Measurements from ENCODE around the gene CYP4V2.

CYP4V2 gene

DNA sequence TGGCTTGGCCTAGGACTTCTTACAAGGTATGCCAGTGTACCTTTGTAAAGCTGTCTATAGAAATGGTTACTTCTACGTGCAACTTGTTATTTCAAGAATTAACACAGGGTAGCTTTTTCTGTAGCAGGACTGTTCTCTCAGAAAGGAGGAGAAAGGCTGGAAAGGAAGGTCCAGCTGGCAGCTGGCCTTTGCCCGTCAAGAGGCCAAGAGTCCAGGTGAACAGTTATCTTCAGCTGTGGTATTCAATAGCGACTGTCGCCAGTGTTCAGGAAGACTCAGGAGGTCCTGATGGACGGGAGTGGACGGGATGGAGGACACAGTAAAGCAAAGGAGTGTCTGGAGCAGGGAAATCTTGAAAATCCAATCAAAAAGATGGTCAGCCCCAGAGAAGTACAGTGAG, 4.7 kb downstream of the CYP4V2 start:
- POLR2A ChIA-PET: no interaction called here
- DNase-seq (ENCODE audit: extremely low spot score): no peak
- TF ChIP-seq ARNT (IDR thresholded peaks at IDR 0.05): no peak
- no peak for TF ChIP-seq BHLHE40 (IDR thresholded peaks at IDR 0.05; ENCODE audit: borderline replicate concordance)
- TF ChIP-seq FOXM1 (IDR thresholded peaks at IDR 0.05; ENCODE audit: borderline replicate concordance): no peak
- TF ChIP-seq LEF1 (IDR thresholded peaks at IDR 0.05; ENCODE audit: borderline replicate concordance): no peak
- TF ChIP-seq, protein P1, sequence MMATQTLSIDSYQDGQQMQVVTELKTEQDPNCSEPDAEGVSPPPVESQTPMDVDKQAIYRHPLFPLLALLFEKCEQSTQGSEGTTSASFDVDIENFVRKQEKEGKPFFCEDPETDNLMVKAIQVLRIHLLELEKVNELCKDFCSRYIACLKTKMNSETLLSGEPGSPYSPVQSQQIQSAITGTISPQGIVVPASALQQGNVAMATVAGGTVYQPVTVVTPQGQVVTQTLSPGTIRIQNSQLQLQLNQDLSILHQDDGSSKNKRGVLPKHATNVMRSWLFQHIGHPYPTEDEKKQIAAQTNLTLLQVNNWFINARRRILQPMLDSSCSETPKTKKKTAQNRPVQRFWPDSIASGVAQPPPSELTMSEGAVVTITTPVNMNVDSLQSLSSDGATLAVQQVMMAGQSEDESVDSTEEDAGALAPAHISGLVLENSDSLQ (IDR thresholded peaks at IDR 0.05): no peak
- no peak for TF ChIP-seq ZNF384 (IDR thresholded peaks at IDR 0.05)
- no peak for TF ChIP-seq TARDBP (IDR thresholded peaks at IDR 0.05)
- TF ChIP-seq CTBP1 (IDR thresholded peaks at IDR 0.05; ENCODE audit: borderline replicate concordance): no peak
- no peak for TF ChIP-seq ELF4 (IDR thresholded peaks at IDR 0.05)
- TF ChIP-seq SP1 (IDR thresholded peaks at IDR 0.05): no peak
- TF ChIP-seq L3MBTL2 (conservative IDR thresholded peaks at IDR 0.05): no peak
- no peak for TF ChIP-seq HDGF (IDR thresholded peaks at IDR 0.05; ENCODE audit: borderline replicate concordance)
- CTCF ChIA-PET: no interaction called here

DNA sequence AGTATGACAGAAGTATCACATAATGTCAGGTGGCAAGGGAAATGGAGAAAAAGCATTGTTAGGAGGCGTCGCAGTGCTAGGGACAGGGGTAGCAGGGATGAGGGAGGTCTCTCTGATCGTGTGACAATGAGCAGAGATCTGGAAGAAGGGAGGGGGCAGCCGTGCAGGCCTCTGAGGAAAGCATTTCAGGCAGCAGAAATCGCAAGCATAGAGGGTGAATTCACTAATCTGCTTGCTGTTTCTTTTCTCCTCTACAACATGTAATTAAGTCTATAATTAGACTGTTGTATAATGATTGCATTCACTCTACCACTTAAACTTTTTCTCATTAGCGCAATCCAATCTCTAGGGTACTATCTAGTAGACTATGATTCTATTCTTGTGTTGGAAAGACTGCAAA, 9.1 kb downstream of the CYP4V2 start:
- POLR2A ChIA-PET: no interaction called here
- no peak for DNase-seq (ENCODE audit: extremely low spot score)
- CTCF ChIA-PET: no interaction called here
- no peak for TF ChIP-seq CTBP1 (IDR thresholded peaks at IDR 0.05; ENCODE audit: borderline replicate concordance)
- no peak for TF ChIP-seq NFRKB (IDR thresholded peaks at IDR 0.05)
- no peak for TF ChIP-seq SP1 (IDR thresholded peaks at IDR 0.05)
- TF ChIP-seq BHLHE40 (IDR thresholded peaks at IDR 0.05; ENCODE audit: borderline replicate concordance): no peak
- no peak for TF ChIP-seq ARNT (IDR thresholded peaks at IDR 0.05)
- TF ChIP-seq LEF1 (IDR thresholded peaks at IDR 0.05; ENCODE audit: borderline replicate concordance): no peak
- TF ChIP-seq HDGF (IDR thresholded peaks at IDR 0.05; ENCODE audit: borderline replicate concordance): no peak
- no peak for TF ChIP-seq TARDBP (IDR thresholded peaks at IDR 0.05)
- TF ChIP-seq FOXM1 (IDR thresholded peaks at IDR 0.05; ENCODE audit: borderline replicate concordance): no peak
- TF ChIP-seq FOXK2 (IDR thresholded peaks at IDR 0.05): no peak
- TF ChIP-seq L3MBTL2 (conservative IDR thresholded peaks at IDR 0.05): no peak
- no peak for TF ChIP-seq ZNF384 (IDR thresholded peaks at IDR 0.05)
- TF ChIP-seq FOXA1 (IDR thresholded peaks at IDR 0.05): no peak

DNA sequence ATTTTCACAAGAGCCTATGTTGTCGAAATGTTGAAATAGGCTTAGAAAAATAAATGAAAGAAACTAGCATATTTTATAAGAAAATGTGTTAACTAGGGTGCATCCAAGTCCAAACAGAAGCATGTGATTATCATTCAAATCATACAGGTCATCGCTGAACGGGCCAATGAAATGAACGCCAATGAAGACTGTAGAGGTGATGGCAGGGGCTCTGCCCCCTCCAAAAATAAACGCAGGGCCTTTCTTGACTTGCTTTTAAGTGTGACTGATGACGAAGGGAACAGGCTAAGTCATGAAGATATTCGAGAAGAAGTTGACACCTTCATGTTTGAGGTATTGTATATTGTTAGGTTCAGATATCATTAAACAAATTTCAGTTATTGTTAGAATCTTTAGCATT, 9.6 kb downstream of the CYP4V2 start:
- no peak for DNase-seq (ENCODE audit: extremely low spot score)
- POLR2A ChIA-PET: interaction anchor here (1.3 to 4.4 kb wide), 2 partner anchors 9 to 12 kb away, joined by 4 to 35 read pairs; partner anchors contain the start of gene CYP4V2
- CTCF ChIA-PET: interaction anchor here (1.6 kb wide), 1 partner anchor 10 kb away, joined by 7 read pairs; the partner anchor contains the start of gene CYP4V2
- TF ChIP-seq FOXM1 (IDR thresholded peaks at IDR 0.05; ENCODE audit: borderline replicate concordance) (no peak), SP1 (IDR thresholded peaks at IDR 0.05) (no peak), ELF4 (IDR thresholded peaks at IDR 0.05) (no peak), ZNF384 (IDR thresholded peaks at IDR 0.05) (no peak), FOXK2 (IDR thresholded peaks at IDR 0.05) (no peak), FOXA1 (IDR thresholded peaks at IDR 0.05) (no peak), L3MBTL2 (conservative IDR thresholded peaks at IDR 0.05) (no peak), NFRKB (IDR thresholded peaks at IDR 0.05) (no peak), BHLHE40 (IDR thresholded peaks at IDR 0.05; ENCODE audit: borderline replicate concordance) (no peak), TARDBP (IDR thresholded peaks at IDR 0.05) (no peak), LEF1 (IDR thresholded peaks at IDR 0.05; ENCODE audit: borderline replicate concordance) (no peak), HDGF (IDR thresholded peaks at IDR 0.05; ENCODE audit: borderline replicate concordance) (no peak), SUZ12 (IDR thresholded peaks at IDR 0.05) (no peak), CTBP1 (IDR thresholded peaks at IDR 0.05; ENCODE audit: borderline replicate concordance) (no peak), ARNT (IDR thresholded peaks at IDR 0.05) (no peak)
- TF ChIP-seq, protein P1 (IDR thresholded peaks at IDR 0.05): no peak

DNA sequence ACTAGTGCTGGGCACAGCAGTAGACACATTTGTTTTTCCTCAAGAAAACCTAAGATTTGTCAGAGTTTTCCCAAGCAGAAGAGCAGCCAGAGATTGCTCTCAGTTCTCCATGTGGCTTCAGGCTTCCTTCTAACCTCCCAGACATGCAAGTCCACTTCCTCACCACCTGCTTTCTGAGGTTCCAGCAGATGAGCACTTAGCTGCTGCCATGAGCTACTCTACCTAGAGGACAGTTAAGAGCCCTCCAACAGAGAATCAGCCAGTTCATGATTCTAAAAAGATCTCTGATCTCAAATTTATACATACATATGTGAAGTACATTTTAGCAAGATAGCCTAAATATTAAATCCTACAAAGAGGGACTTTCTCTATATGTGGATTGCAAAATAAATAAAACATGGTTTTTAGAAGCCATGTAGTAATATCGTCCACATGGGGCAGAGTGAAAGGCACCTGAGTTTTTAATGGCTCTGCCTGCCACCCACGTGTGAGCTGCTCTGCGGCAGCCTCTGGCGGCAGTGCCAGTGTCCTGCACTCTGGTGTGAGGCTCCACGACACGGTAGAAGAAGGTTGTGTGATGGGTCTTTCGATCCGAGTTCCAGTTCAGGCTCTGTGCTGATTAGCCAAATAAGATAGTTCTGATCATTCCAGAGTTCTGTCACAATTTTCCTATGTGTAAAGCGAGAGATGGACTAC, 10.3 kb downstream of the CYP4V2 start:
- peak; percentile 56 for DNase-seq (ENCODE audit: extremely low spot score)
- ChIA-PET CTCF (interaction anchor here (0.6 to 1.6 kb wide), 3 partner anchors 10 to 23 kb away, joined by 4 to 7 read pairs (median 4); partner anchors contain the start of gene CYP4V2), POLR2A (interaction anchor here (1.3 to 4.4 kb wide), 2 partner anchors 9 to 12 kb away, joined by 4 to 35 read pairs; partner anchors contain the start of gene CYP4V2)
- no peak for TF ChIP-seq TARDBP (IDR thresholded peaks at IDR 0.05)
- peak; percentile 68 for TF ChIP-seq L3MBTL2 (conservative IDR thresholded peaks at IDR 0.05)
- TF ChIP-seq FOXA1 (IDR thresholded peaks at IDR 0.05): no peak
- TF ChIP-seq ZNF384 (IDR thresholded peaks at IDR 0.05): no peak
- TF ChIP-seq HDGF (IDR thresholded peaks at IDR 0.05; ENCODE audit: borderline replicate concordance): no peak
- no peak for TF ChIP-seq ELF4 (IDR thresholded peaks at IDR 0.05)

DNA sequence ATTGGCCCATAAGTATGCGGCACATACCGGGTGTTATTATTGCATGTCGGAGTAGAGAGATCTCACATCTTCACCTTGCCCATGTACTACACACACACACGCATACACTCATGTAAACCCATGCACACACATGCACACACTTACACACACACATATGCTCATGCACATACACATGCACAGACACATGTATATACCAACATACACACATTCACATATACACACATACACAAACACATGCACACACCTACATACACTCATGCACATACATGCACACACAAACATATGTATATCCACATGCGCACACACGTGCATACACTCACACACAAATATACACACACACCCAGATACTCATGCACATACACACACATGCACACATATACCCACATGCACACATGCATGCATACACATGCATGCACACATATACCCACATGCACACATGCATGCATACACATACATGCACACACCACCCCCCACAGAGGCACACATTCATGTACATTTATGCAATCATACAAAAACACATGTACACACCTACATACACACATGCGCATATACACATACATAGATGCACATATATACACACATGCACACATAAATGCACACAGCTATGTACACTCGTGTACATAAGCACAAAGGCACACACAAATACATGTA, 11.2 kb downstream of the CYP4V2 start:
- ChIA-PET POLR2A (interaction anchor here (4.4 kb wide), 1 partner anchor 10 kb away, joined by 35 read pairs; the partner anchor contains the start of gene CYP4V2), CTCF (interaction anchor here (1.6 kb wide), 1 partner anchor 11 kb away, joined by 7 read pairs; the partner anchor contains the start of gene CYP4V2)
- no peak for DNase-seq (ENCODE audit: extremely low spot score)
- TF ChIP-seq HDGF (IDR thresholded peaks at IDR 0.05; ENCODE audit: borderline replicate concordance) (no peak), LEF1 (IDR thresholded peaks at IDR 0.05; ENCODE audit: borderline replicate concordance) (no peak), CTBP1 (IDR thresholded peaks at IDR 0.05; ENCODE audit: borderline replicate concordance) (no peak), SUZ12 (IDR thresholded peaks at IDR 0.05) (no peak), NFRKB (IDR thresholded peaks at IDR 0.05) (no peak), ELF4 (IDR thresholded peaks at IDR 0.05) (no peak), L3MBTL2 (conservative IDR thresholded peaks at IDR 0.05) (no peak), SP1 (IDR thresholded peaks at IDR 0.05) (no peak), FOXK2 (IDR thresholded peaks at IDR 0.05) (no peak)

DNA sequence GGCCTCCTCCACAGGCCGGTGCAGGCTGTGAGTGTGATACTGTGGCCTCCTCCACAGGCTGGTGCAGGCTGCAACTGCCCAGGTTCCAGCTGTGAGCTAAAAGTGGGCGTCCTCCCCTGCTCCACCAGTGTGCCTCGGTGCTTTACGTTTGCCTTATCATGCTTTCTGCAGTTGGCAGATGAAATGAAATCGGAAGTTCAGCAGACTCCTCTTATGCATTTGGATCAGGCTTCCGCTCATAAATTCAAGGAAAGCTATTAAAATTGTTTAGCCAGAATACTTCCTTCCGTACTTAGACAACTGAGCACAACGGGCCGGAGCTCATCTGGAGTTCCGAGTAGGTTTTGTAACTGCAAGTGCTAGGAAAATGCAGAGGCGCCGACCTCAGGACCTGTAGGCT, 12.0 kb downstream of the CYP4V2 start:
- DNase-seq (ENCODE audit: extremely low spot score): no peak
- ChIA-PET POLR2A (interaction anchor here (1.0 to 4.4 kb wide), 5 partner anchors 11 to 124 kb away, joined by 3 to 35 read pairs (median 4); partner anchors contain the start of gene CYP4V2), CTCF (interaction anchor here (0.7 to 1.0 kb wide), 4 partner anchors 13 to 167 kb away, joined by 3 to 12 read pairs (median 4); no protein-coding TSS in a partner anchor)
- TF ChIP-seq ELF4 (IDR thresholded peaks at IDR 0.05): no peak
- no peak for TF ChIP-seq FOXK2 (IDR thresholded peaks at IDR 0.05)
- TF ChIP-seq CTBP1 (IDR thresholded peaks at IDR 0.05; ENCODE audit: borderline replicate concordance): no peak
- no peak for TF ChIP-seq BHLHE40 (IDR thresholded peaks at IDR 0.05; ENCODE audit: borderline replicate concordance)
- TF ChIP-seq, protein P1 (IDR thresholded peaks at IDR 0.05): no peak
- TF ChIP-seq TARDBP (IDR thresholded peaks at IDR 0.05): no peak
- no peak for TF ChIP-seq SUZ12 (IDR thresholded peaks at IDR 0.05)
- no peak for TF ChIP-seq ZNF384 (IDR thresholded peaks at IDR 0.05)
- no peak for TF ChIP-seq FOXM1 (IDR thresholded peaks at IDR 0.05; ENCODE audit: borderline replicate concordance)
- TF ChIP-seq L3MBTL2 (conservative IDR thresholded peaks at IDR 0.05): no peak
- no peak for TF ChIP-seq FOXA1 (IDR thresholded peaks at IDR 0.05)

All from HEK293T (cell line).